GM10847 (cell line): ENCODE measurements around the gene TRIM41.

Experiments used
- POLR2A ChIP-seq: IDR thresholded peaks from 2 replicates; pipeline ENCODE4 v1.6.1; 2011; ENCODE audit not compliant: insufficient read length; ENCODE audit errors: extremely low read depth

Gene TRIM41

DNA sequence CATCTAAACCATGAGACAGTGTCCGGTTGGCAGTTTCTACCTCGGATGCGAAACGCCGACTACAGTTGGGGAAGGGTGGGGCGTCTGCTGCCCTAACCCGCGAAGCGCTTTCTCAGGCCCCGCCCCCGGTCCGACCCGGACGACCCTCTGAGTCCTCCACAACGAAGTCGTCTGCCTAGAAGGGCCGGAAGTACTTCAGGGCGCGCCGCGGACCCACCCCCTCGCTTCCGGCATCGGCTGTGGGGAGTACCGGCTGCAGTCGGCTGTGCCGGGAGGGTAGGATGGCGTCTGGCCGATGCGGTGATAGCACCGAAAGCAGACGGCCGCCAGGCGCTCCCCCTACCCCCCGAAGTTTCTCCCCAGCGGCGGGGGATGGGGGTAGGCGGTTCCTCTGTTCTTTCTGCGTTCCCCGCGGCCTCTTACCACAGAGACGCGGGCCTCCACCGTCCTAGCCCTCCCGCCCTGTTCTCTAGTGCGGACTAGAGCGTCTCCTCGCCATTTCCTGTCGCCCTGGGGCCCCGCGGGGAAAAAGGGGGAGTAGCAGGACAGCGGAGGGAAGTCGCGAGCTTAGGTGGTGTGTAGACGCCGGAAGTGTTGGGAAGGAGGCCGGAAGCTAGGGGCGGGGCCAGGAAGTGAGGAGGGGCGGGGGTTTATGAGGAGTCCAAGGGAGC lies at the start of gene TRIM41:
TSS of gene TRIM41 (plus strand) at position 224 of the 671 bp plus-strand sequence. CDS start 719 bp downstream, outside the sequence.
- peak; percentile 80 for TF ChIP-seq POLR2A

DNA sequence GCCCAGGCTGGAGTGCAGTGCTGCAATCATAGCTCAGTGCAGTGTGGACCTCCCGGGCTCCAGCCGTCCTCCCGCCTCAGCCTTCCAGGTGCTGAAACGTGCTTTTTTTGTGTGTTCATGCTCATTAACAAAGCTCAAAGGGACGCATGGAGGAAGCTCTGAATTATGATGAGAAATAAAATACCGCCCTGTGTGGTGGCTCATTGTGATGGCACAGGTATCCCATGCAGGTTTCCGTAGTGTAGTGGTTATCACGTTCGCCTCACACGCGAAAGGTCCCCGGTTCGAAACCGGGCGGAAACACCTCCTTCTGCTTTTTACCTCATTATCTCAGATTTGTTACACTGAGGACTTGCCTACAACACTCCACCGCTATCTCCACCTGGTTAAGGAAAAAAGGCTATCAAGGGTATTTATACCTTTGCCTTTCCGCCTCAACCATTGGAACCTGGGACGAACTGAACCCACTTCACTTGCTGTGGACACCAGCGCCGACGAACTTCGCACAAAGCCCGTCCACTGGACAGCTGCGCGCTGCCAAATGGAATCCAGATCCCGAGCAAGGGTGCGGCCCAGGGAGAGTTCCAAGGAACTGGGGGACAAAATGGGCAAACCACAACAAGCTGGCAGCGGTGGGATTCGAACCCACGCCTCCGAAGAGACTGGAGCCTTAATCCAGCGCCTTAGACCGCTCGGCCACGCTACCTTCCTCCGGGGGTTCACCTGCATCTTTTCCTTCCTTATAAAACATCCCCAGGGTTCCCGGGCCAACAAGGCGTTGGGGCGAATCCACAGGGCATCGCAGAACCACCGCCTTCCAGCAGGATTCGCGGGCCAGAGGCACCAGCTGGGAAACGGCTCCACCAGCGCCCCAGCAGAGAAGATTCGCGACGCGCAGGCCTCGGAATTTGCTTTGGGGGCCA lies 49.4 kb upstream of the TRIM41 start:
- TF ChIP-seq POLR2A: no peak

DNA sequence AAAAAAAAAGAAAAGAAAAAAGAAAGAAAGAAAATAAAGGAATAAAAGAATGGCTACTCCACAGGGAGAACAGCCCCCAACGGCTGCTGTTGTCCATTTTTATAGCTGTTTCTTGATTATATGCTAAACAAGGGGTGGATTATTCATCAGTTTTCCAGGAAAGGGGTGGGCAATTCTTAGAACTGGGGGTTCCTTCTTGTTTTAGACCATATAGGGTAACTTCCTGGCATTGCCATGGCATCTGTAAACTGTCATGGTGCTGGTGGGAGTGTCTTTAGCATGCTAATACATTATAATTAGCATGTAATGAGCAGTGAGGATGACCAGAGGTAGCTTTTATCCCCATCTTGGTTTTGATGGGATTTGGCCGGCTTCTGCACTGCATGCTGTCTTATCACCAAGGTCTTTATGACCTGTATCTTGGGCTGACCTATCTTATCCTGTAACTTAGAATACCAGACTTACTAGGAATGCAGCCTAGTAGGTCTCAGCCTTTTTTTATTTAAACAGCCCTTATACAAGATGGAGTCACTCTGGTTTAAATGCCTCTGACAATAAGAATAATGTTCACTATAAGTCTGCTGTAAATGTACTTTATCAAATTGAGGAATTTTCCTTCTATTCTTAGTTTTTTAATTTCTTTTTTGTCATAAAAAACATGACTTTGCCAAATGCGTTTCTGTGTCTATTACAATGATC lies 46.7 kb upstream of the TRIM41 start:
- no peak for TF ChIP-seq POLR2A

DNA sequence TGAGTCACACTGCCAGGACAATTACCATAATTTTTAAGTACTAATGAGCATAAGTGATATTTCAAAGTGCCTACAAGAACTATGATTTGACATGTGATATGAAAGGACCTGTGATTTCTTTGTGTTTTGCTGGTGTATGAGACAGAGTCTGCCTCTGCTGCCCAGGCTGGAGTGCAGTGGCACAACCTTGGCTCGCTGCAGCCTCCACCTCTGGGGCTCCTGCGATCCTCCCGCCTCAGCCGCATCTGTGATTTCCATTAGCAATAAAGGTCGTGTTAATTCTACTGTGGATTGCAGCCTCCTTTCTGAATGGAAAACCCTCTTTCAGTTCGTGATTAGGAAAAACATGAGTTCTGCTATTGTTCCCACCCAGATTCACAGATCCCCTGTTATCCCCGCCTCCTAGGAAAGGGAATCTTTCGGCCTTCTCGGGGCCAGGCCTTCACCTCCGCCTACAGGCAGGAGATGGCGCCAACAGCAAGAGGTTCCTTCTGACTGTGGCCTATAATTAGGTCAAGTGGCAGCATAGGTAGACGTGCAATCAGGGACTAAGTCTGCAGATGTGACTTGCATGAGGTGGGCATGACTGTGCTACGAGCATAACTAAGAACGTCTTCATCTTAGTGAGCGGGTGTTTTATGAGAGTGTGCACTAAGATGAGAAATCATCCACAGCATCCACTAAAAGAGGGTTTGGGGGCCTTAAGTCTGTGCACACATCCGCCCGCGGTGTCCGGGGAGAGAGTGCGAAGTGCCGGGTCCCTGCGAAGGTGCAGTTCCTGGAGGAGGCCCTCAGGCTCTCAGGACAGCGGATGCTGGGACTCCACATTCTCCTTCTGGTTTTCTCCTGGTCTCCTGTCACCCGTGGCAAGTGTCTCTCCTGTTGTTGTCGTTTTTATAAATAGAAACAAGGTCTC lies 41.2 kb upstream of the TRIM41 start:
- TF ChIP-seq POLR2A: no peak

DNA sequence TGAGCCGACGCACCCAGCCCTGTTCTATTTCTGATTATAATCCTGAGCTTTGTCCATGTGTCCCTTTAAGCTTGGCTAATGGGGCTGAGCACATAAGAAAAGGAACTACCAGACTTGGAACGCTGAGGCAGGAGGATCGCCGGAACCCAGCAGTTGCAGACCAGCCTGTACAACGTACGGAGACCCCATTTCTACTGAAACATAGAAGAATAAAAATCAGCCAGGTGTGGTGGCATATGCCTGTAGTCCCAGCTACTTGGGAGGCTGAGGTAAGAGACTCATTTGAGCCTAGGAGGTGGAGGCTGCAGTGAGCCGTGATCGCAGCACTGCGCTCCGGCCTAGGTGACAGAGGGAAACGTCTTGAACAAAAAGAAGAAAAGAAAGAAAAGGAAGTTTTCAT lies 40.4 kb upstream of the TRIM41 start:
- TF ChIP-seq POLR2A: no peak

DNA sequence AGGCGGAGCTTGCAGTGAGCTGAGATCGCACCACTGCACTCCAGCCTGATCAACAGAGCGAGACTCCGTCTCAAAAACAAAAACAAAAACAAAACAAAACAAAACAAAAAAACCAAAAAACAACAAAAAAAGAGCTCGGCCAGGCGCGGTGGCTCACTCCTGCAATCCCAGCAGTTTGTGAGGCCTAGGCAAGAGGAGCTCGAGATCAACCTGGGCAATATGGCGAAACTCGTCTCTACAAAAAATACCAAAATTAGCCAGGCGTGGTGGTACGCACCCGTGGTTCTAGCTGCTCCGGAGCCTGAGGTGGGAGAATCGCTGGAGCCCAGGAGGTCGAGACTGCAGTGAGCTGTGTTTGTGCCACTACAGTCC lies 38.2 kb upstream of the TRIM41 start:
- no peak for TF ChIP-seq POLR2A

DNA sequence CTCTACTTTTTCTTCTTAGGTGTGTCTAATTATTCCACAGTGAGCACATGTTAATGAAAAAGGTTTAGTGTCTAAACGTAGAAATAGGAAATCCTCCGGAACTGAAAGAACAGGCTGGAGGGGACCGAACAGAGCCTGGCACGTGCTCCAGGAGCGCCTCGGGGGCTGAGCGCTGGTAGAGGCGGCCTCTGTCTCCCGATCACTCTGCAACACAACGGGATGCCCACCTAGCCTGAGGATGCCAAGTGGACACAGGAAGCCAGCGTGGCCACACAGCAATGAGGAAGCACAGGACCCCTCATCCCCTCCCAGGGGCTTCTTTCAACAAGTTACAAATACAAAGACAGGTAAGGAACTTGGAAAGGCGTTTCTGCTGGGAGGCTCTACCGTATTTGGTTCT lies 37.5 kb upstream of the TRIM41 start:
- TF ChIP-seq POLR2A: no peak

DNA sequence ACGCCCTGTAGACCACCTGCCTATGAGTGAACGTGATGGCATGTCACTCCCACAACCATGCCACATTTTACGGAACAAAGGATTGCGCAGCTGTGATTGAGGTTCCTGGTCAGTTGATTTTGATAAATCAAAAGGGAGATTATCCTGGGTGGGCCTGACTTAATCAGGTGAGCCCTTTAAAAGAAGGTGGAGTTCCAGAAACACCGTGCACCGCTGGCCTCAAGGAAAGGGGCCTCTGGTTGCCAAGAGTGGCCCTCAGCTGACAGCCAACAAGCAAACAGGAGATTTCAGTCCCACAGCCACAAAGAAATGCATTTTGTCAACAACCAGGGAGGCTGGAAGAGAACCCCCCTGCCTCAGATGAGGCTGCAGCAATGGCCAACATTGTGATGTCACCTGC lies 37.1 kb upstream of the TRIM41 start:
- no peak for TF ChIP-seq POLR2A

DNA sequence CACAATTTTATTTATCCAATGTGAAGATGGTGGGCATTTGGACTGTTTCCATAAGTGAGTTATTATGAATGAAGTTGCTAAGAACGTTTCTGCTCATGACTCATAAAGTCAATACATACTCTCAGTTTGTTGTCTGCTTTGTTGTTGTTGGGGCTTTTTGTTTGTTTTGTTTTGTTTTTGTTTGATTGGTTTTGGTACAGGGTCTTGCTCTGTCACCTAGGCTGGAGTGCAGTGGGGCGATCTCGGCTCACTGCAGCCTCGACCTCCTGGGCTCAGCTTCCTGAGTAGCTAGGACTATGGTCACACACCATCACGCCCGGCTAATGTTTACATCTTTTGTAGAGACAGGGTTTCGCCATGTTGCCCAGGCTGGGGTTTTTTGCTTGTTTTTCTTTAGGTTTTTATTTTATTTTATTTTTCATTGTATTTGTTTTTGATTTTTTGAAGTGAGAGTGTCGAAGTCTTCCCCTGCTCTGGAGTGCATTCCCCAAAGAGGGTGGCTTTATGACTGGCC lies 36.0 kb upstream of the TRIM41 start:
- TF ChIP-seq POLR2A: no peak

DNA sequence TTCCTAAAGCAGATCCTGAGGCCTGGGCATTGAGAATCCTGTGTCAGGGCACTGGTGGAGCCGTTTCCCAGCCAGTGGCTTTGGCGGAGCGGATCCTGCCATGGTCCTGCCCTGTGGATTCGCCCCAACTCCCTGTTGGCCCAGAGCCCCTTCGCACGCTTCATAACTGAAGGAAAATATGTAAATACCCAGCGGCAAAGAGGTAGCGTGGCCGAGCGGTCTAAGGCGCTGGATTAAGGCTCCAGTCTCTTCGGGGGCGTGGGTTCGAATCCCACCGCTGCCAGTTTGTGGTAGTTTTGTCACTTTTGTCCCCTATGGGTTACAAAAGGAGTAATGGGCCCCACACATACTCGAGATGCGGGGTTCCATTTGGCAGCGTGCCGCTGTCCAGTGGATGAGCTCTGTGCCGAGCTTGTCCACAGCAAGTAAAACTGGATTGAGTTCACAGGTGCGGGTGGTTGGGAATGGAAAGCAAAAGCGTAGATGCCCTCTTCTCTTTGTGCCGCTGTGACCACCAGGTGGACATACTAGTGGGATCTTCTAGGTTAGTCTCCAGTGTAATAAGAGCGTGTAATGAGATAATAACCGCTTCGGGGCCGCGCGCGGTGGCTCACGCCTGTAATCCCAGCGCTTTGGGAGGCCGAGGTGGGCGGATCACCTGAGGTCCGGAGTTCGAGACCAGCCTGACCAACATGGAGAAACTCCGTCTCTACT lies 35.4 kb upstream of the TRIM41 start:
- TF ChIP-seq POLR2A: no peak

DNA sequence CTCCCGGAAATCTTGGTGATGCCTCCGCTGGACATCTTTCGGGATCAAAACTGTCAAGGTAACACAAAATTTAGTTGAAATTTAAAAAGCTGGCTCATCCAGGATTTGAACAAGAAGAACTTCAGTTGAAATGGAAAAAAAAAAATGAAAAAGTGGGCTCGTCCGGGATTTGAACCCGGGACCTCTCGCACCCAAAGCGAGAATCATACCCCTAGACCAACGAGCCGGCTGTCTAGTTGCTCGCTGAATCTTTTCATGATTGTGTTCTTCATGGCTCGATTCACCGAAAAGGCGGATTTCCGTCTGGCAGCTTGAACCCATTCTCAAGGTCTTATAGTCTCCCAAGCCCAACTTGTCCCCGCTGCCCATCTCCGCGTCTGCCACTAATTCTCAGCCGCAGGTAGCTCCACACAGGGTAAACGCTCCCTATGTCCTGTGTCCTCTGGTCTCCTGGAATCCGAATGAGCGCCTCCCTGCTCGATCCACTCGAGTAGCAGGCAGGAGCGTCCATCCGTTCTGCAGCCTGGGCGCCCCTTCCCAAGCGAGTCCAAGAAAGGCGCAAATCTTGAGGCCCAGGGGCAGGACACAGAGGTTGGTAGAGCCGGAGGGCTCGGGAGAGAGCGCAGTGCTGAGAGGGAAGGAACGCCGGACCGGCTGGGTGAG lies 34.2 kb upstream of the TRIM41 start:
- TF ChIP-seq POLR2A: no peak

DNA sequence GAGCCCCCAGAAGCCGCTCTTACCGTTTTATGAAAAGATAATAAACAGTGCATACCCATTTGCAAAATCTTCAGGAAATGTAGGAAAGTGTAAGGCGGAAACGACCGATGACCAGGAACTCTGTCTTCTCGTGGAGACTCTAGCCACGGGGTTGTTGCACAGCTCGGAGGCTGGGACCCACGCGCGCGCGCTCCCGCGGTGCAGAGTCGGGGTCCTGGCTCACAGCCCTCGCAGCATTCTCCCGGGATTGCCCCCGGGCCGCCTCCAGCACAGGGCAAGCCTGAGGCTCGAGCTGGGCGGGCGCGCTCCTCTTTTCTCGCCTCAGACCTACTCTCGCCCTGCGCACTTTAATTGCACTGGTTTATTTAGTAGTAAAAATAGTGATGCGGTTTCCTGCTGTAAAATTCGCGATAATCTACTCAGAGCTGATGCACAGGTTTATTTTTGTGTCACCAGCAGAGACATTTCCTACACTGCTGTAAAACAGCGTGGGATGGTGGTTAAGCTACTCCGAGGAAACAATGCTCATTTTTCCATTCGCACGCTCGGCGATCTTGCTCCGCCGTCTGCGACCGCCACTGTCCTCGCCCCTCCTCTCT lies 33.6 kb upstream of the TRIM41 start:
- TF ChIP-seq POLR2A: no peak
